Fibroblast of peridontal ligament (primary cell): ENCODE measurements around the gene FNDC3B.

Experiments
- DNase-seq: peaks from one replicate; pipeline ENCODE4 v3.0.0-alpha.2; 2010; ENCODE audit errors: extremely low read depth

FNDC3B gene

GRCh38 chr3:172211123-172211522 lies 171.7 kb downstream of the FNDC3B start:
- DNase-seq: no peak

GRCh38 chr3:172213200-172213599 lies 173.8 kb downstream of the FNDC3B start:
- no peak for DNase-seq

- no peak for DNase-seq
Measured at GRCh38 chr3:172213904-172214303, 174.5 kb downstream of the FNDC3B start.

GRCh38 chr3:172216267-172216666 lies 176.9 kb downstream of the FNDC3B start:
- DNase-seq: no peak

GRCh38 chr3:172216911-172217310 lies 177.5 kb downstream of the FNDC3B start:
- no peak for DNase-seq

GRCh38 chr3:172217877-172218276 lies 178.5 kb downstream of the FNDC3B start:
- DNase-seq: peak; percentile 59

GRCh38 chr3:172218350-172219323 lies 179.3 kb downstream of the FNDC3B start:
- DNase-seq: no peak

- no peak for DNase-seq
Measured at GRCh38 chr3:172219750-172220149, 180.4 kb downstream of the FNDC3B start.

- peak; percentile 75 for DNase-seq
Measured at GRCh38 chr3:172221547-172221946, 182.2 kb downstream of the FNDC3B start.

GRCh38 chr3:172222478-172223071 lies 183.2 kb downstream of the FNDC3B start:
- no peak for DNase-seq

- DNase-seq: no peak
Measured at GRCh38 chr3:172223870-172224269, 184.5 kb downstream of the FNDC3B start.

GRCh38 chr3:172224560-172225214 lies 185.3 kb downstream of the FNDC3B start:
- DNase-seq: no peak

GRCh38 chr3:172225215-172225707 lies 185.9 kb downstream of the FNDC3B start:
- DNase-seq: no peak

- no peak for DNase-seq
Measured at GRCh38 chr3:172226831-172227230, 187.5 kb downstream of the FNDC3B start.

- no peak for DNase-seq
Measured at GRCh38 chr3:172227340-172228035, 188.1 kb downstream of the FNDC3B start.

- peak; percentile 23 for DNase-seq
Measured at GRCh38 chr3:172228036-172228415, 188.6 kb downstream of the FNDC3B start.

- DNase-seq: no peak
Measured at GRCh38 chr3:172229462-172229861, 190.1 kb downstream of the FNDC3B start.

GRCh38 chr3:172231318-172231901 lies 192.0 kb downstream of the FNDC3B start:
- no peak for DNase-seq

GRCh38 chr3:172232579-172233212 lies 193.3 kb downstream of the FNDC3B start:
- no peak for DNase-seq

GRCh38 chr3:172233474-172234277 lies 194.3 kb downstream of the FNDC3B start:
- DNase-seq: no peak
